GM19324 (cell line): ENCODE measurements around the gene HS3ST5.

ENCODE experiments used
- ATAC-seq: cut with Tn5 transposase; IDR thresholded peaks from one replicate; pipeline ENCODE4 v1.9.1; 2021; ENCODE audit warnings: mild to moderate bottlenecking, moderate library complexity; ENCODE audit not compliant: unreplicated experiment, low FRiP score

The HS3ST5 gene

DNA sequence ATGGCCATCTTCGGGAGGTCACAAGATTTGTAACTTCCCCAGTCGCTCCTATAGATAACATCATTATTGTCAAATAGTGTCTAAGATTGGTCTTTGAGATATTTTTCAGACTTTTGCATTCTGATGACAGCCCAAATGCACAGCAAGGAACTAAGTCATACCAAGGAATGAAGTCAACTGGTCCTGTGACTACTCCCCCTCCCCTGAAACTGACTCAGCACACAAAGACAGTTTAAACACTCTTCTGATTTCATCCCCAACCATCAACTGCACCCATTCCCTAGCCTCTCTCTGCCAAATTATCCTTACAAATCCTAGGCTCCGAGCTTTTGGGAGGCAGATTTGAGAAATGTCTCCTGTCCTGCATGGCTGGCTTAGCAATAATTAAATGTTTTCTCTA lies 139.4 kb downstream of the HS3ST5 start:
- ATAC-seq = no peak

DNA sequence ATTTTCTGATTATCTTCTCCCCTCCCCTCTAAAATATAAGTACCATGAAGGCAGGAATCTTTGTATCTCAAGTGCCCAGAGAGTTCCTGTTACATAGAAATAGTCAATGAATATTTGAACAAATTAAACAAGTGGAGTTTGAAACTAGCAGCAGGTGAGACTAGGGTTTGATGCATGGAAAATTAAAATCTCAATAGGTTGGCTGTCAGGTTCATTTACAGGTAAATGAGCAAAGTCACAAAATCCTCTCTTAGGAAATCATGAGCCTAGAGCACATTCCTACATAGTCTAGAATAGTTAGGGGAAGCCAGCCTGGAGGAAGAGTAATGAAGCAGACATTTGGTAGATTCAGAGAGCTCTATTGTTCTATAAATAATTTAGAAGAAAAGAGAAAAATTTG lies 140.4 kb downstream of the HS3ST5 start:
- ATAC-seq = no peak

DNA sequence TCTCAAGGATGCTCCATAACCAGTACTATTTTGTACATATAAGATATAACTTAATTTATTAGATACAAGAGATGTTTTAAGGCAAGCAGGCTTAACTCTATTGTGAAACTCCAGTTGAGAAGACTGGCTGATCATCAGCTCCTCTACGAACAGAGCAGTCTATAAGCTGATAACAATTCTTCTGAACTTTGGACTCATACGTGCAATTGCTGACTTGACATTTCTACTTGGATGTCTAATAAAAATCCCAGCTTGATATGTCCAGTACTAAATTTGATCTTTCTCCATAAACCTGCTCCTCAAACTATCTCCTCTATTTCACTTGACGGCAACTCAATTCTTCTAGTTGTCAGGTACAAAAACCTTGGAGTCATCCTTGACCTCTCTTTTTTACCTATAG lies 141.9 kb downstream of the HS3ST5 start:
- no peak for ATAC-seq

DNA sequence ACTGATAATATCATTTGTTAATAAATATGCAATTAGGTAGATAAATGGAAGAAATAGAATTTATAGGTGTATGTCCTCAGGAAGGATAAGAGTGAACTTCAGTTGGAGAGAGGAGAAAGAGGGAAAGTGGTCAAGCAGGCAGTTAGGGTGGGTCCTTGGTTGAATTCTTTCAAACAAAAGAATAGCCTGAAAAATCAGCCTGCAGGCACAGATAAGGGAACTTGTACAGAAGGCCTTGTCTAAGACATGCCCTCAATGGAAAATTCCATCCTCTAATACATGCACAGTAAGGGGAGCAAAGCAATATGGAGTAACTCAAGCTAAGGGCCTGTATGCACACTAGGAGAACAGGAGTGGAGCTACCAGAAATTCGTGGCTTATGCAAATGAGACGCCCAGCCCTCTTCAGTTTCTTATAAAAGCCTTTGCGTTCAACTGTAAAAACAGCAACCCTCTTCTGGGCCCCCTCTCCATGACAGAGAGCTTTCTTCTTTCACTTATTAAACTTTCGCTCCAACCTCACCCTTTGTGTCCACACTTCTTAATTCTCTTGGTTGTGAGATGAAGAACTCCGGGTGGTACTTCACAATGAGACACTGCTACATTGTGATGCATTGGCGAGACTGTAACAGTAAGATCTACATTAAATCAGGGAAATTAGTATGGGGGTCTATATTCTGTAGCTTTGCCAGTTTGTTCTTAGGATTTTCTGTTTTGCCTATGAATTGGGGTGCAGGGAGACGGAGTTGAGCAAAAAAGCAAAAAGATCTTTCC lies 147.0 kb downstream of the HS3ST5 start:
- no peak for ATAC-seq

DNA sequence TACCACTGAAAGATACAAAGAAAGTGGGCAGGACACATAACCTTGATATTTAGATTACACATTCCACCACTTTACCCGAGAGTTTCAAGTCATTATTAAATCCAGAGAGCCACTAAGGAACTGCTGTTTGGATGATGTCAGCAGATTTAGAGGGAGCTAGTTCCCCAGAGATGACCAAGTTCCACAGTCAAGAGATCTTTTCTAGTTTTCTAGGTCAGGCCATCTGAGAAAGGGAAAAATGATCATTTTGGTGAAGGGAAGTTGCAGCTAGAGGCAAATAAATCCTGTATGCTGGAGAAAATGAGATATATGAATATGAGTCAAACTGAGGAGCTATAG lies 147.8 kb downstream of the HS3ST5 start:
- ATAC-seq = no peak

DNA sequence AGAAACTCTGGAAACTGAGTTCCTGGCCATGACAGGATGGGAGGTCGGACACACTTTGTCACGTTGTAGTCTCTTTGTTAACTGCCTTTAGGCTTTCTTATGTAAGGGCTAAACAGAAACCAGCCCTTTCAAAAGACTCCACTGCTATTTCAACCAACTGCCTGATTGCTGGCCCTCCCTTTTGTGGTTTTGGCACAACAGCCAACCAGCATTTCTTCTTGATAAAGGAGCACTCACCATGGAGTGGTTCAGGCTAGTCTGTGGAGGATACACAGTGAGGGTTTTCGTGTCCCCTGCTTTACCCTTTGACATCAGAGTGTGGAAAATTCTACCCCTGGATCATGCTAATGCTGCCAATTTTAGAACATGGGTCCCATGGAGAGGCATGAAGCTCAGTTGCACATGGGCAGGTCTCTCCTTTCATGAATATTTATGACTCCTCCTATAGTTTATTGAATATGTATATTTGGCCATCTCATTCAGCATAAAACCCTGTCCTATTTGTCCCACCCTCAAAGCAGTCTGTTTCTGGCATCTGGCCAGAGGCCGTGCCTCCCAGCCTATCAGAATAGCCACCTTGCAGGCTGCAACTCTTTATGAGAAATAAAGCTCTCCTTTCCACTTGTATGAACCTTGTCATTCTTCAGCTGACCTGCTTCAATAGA lies 148.3 kb downstream of the HS3ST5 start:
- ATAC-seq = no peak

DNA sequence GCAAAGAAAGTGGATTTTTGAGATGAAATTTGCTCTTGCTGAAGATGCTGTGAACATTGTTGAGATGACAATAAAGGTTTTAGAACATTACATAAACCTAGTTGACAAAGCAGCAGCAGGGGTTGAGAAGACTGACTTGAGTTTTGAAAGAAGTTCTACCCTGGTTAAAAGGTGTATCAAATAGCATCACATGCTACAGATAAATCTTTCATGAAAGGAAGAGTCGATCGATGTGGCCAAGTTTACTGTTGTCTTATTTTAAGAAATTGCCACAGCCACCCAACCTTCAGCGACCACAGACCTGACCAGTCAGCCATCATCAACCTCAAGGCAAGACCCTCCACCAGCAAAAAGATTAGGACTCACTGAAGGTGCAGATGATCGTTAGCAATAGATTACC lies 155.3 kb downstream of the HS3ST5 start:
- no peak for ATAC-seq

DNA sequence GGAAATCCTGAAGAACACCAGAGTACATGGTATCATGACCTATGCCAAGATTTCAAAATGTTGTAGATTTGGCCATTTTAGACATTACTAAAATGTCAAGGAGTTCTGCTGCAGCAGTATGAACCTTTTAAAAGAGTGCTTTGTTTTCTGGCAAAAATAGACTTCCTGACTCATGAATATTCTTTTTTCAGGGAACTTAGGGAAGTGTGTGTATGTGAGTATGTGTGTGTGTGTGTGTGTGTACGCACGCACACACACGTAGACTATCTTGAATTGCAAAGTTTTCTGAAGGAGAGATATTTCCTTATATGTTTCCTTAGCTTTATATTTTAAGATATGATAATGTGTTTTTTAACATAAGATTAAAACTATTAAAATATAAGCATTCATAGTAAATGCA lies 161.2 kb downstream of the HS3ST5 start:
- ATAC-seq = no peak

DNA sequence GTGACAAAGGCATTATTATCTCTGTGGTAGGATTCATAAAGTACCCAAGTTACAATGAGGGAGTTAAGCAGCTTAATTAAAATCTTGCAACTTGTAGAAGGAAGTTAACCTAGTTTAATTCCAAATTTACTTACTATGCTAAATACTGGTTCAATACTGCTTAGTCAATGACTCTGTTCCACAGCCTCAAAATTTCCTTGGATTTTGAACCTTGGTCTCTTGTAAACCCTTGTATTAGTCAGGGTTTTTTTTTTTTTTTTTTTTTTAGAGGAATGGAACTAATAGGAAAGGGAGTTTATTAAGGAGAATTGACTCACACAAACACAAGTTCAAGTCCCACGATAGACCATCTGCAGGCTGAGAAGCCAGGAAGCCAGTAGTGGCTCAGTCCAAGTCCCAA lies 163.4 kb downstream of the HS3ST5 start:
- ATAC-seq = no peak

DNA sequence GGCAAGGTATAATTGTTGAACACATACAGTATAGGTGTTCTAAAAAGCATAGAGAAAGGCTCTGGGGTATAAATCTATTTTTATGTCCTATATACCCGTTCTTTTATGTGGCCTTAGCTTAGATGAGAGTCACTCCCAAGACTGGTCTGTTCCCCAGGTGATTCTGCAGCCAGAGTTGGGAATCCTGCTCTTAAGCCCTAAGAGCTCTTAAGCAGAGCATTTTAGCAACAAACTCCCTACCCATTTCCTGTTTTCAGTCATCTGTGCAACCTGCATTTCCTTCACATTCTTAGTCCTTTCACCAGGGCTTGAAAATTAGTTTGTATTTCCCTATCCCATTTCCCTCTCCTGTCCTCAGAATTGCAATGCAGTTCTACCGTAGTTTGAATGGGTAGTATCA lies 166.1 kb downstream of the HS3ST5 start:
- no peak for ATAC-seq

DNA sequence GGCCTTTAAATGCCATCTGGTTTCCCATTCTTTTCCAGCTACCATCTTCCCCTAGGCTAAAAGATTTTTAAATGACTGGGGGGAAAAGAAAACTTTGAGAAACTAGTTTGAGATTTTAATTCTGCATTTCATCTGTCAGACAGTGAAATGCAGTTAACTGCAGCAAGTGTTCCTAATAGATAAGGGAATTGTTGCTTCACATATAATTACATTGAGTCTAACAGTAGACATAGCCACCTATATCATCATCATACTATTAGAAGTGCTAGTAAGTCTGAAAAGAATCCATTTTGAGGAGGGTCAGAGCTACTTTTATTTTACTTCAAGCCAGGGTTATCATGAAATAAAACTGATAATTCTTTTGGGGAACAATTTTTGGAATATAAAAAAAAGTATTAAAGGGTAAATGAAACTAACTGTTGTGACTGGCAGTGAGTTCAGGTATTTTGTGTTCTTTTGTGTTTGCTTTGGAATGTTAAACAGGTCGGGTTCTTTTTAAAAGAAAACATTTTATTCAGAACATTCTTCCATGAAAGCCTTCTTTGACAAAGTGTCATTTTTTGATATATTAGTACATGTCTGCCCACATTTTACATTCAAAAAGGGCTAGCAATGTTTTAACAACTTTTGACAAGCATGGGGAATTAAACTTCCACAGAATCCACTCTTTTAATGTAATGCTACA lies 170.1 kb downstream of the HS3ST5 start:
- ATAC-seq = no peak

DNA sequence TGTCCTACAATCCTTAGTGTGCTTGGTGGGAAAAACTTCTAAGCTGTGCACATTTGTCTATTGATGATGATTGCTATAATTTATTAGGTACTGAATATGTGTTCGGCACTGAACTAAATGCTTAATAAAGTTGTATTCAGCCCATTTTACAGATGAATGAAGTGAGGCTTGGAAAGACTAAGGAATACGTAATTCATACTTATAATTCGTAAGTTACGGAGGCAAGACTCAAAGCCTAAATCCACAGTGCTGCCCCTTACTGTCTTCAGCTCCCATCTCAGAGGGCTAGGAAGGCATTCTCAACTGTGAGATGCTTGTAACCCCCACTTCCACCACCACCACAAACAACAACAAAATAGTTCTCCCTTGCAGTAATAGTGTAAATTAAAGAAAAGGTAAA lies 171.3 kb downstream of the HS3ST5 start:
- ATAC-seq = no peak

DNA sequence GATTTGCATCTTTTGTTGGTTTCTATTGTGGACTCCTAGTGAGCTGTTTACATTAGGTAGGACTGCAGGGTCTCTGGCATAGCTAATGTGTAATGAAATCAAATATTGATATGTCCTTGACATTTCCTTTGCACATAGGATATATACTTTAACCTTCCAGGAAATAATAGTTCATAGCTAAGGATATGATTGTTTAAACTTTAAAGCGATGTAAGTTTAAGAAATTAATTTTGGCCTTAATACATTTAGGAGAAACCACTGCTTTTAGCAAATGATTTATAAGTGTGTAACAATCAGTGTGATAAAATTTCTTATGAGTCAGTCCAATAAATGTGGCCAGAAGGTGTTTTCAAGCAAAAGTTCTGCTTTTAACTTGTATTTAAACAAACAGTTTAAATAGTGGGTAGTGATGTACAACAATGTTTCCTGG lies 171.8 kb downstream of the HS3ST5 start:
- ATAC-seq = no peak

DNA sequence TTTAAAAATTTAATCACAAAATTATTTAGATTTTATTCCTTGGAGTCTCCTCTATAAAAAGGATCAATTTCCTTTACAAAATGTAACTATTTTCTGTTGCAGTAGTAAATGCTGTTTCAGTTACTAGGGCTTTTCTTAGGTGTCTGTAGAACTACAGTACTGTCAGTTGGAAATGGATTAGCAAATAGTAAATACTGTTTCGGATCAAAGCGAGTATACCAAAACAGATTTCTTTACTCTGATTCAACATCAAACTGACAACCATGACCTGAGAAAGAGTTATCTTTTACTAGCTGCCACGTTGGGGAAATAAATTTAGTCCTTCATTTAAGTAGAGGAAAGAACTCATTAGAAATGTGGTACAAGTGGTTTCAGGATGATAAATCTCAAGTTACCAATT lies 172.5 kb downstream of the HS3ST5 start:
- ATAC-seq = no peak

DNA sequence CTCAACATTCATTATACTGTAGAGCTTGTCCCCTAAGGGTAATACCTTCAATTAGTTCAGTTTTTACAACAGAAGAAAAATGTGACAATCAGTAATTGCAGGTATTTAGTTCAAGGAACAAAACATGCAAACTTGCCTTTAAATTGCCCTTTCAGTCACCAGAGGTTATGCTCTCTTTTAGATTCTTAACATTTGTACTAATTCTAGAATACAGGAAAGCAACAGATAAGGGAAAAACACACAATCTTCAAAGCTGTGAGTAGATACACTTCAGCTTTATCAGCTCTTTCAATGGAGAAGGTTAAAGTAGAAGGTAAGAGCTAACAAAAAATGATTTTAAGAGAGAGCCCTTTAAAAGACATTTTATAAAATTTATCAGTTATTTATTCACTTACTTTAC lies 173.1 kb downstream of the HS3ST5 start:
- no peak for ATAC-seq

DNA sequence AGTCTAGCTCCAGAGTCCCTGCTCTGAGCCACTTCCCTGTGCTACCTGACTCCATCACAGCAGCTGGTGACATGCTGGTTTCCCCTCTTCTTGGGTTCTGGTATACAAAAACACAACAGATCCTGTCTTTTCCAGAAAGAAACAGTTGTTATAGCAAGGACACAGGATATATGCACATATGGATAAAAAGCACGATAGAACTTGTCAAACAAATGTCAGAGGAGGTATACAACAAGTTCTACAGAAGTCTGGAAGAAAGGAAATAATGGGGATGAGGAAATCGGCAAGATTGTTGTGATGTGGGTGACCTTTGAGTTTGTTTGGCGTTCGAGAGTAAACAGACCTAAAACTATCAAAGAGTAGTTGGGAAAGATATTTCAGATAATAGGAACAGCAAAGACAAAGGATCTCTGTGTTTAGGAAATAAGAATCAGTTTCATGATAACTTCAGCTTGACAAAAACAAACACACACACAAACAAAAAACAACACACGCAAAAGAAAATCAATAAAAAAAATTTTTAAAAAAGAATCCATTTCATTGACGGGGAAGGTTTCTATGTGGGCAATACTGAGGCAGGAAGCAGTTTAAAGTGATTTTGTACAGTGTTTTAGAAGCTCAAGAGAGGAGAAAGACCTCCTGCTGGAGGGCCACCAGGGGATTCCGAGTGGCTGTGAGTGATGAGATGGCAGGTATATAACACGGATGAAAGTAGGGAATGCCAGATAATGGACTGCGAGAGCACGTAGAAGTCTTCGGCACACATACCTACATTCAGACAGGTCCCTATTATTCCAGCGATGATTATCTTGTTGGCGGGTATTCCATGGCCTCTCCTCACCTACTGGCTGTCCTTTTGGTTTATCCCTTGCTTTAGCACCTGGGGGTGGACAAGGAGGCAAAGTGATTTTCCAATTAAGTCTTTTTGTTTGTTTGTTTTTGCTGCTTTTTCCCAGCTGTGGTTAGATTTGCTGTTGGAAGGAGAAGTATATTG lies 174.9 kb downstream of the HS3ST5 start:
- no peak for ATAC-seq

DNA sequence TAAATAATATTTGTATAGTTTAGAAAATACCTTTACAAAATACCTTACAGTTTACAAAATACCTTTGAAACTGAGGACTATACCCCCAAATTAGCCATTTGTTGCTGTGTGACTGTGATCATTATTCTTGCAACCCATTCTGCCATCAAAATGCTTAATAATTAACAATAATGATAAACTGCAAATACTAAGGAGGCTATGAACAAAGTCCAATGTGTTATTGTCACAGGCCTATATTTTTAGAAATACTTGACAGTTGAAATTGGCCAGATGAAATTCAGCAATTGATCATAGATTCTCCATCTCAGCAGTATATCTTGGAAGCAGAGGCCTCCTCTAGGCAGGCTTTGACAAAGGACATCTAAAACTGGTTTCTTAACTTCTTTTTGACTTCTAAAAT lies 178.6 kb downstream of the HS3ST5 start:
- ATAC-seq = no peak

DNA sequence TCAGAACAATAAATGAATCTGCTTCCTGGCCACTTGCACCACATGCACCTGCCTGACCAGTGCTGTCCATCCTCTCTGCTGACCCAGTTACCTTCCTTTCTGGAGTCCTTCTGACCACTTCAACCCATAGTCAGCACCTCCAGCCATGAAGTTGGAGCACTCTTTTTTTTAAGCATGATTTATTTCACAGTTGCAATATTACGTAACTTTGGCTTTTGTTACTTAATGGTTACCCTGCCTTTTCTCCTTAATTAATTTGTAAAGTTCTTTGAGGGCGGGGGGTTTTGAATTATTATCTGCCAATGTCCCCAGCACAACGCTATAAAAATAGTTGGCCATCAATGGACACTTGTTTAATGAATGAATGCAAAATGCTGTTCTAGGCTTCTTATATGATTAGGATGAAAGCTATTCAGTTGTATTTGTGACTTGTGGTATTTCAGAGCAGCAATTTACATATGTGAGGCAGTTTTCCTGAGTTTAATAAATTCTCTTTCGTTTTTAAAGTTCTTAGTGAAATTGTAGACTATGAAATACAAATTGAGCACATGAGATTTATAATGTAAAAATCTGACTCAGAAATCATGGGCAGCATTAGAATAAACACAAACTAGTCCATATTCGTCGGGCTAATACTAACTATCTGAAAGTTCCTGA lies 180.0 kb downstream of the HS3ST5 start:
- ATAC-seq = no peak

DNA sequence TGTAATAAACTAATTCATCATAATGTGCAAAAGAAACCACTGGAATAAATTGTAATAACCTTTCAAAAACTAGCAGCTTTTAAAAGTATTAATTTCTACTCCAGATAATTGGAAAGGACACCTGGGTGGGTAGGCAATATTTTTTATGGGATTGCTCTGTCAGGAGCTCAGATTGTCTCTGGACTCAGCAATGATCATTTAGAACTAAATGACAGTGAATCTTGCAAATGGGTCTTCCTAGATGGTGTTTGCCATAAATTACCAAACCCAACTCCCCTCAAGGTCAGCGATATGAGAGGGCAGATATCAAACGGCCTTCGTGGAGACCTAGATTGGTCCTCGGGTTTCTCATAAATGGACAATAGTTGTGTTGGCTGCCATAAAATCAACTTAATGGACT lies 181.9 kb downstream of the HS3ST5 start:
- no peak for ATAC-seq

DNA sequence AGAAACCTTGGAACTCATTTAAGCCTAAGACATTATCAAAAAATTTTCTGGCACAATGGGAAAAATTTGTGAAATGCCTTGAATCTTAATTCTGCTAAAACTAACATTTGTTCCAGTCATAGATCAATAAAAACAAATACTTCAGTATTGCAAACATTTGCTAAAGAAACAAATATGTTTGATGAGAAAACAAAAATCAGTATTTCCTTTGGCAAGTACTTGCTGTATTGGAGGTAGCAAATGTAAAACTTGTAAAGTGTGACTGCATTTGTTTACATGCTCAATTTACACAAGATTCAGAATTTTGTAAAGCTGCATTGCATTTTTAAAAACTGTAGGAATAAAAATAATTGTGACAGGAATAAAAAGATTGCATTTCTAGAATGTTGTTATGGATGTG lies 183.1 kb downstream of the HS3ST5 start:
- no peak for ATAC-seq
